K562 (cell line): ENCODE measurements around the gene ARMC9. TPM values are rescaled to one million over a fixed set of nuclear protein-coding genes. Genes with fewer than 3 reads are reported as not detected.

Experiments used
- BRD4 ChIP-seq: fragments of 200-600 bp; sonication (generic); IDR thresholded peaks from 2 replicates; pipeline ENCODE4 v1.6.1; 2017; ENCODE audit warnings: inconsistent platforms
- polyA plus RNA-seq, 8 experiments: library from polyadenylated mRNA; depleted of rRNA in 4 of 8; stranded (reverse) in 5 of 8; unstranded in 3 of 8; fragments of >200 nt; fragmentation: Nextera tagmentation in 2 of 8; fragmentation: Illumina TruSeq in 1 of 8; extraction: Ambion mirVana in 2 of 8; extraction: Trizol in 1 of 8; gene quantifications; 2 replicates each; pipeline versions ENCODE4 v1.2.1 to v1.2.3, GENCODE V29; 2011 to 2014; ENCODE audit warnings: inconsistent platforms in 1 of 8, missing spikeins in 1 of 8
- total RNA-seq, 7 experiments: library from RNA; depleted of rRNA in 6 of 7; stranded (reverse); fragments of >200 nt in 6 of 7; fragmentation: Illumina TruSeq in 2 of 7; extraction: Trizol in 2 of 7; gene quantifications; 2 replicates each; pipeline versions ENCODE4 v1.2.1 to v1.2.3, GENCODE V29; 2011 to 2021; ENCODE audit warnings: low replicate concordance in 1 of 7
- TF ChIP-seq, protein P1 (sequence below), 2 experiments: fragments of 450-650 bp; IDR thresholded peaks; 2 replicates each; pipeline ENCODE4 v1.6.1; 2016; ENCODE audit warnings: mild to moderate bottlenecking in 2 of 2, borderline replicate concordance in 1 of 2, low read depth in 1 of 2, moderate library complexity in 1 of 2
- TF ChIP-seq, protein P2 (sequence below): fragments of 250-450 bp; sonication (Bioruptor Pico); IDR thresholded peaks from 2 replicates; pipeline ENCODE4 v1.5.1; 2021; ENCODE audit warnings: mild to moderate bottlenecking

ARMC9 gene
- total and polyA plus RNA-seq, 9 of the 15 experiments (the other 6 are each of a cell fraction or from before 2014, with no cell fraction given) = 0.36 to 2.3 (median 1.1) TPM

DNA sequence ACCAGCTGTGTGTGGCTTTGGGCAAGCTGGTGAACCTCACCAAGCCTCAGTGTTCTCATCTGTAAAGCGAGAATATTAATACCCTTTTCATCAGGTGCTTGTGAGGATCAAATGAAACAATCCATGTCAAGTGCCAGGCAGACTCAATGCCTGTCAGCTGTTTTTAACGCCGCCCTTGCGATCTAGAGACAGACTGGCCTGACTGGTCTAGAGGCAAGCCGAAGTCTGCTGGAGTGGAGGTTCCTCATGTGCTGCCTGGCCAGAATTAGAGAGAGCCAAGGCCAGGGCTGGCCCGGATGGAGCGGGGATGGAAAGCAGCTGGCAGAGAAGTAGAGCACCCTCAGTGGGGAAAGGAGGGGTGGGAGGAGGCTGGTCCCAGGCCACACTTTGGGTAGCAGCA, 122.6 kb downstream of the ARMC9 start (continued):
- TF ChIP-seq, protein P1, sequence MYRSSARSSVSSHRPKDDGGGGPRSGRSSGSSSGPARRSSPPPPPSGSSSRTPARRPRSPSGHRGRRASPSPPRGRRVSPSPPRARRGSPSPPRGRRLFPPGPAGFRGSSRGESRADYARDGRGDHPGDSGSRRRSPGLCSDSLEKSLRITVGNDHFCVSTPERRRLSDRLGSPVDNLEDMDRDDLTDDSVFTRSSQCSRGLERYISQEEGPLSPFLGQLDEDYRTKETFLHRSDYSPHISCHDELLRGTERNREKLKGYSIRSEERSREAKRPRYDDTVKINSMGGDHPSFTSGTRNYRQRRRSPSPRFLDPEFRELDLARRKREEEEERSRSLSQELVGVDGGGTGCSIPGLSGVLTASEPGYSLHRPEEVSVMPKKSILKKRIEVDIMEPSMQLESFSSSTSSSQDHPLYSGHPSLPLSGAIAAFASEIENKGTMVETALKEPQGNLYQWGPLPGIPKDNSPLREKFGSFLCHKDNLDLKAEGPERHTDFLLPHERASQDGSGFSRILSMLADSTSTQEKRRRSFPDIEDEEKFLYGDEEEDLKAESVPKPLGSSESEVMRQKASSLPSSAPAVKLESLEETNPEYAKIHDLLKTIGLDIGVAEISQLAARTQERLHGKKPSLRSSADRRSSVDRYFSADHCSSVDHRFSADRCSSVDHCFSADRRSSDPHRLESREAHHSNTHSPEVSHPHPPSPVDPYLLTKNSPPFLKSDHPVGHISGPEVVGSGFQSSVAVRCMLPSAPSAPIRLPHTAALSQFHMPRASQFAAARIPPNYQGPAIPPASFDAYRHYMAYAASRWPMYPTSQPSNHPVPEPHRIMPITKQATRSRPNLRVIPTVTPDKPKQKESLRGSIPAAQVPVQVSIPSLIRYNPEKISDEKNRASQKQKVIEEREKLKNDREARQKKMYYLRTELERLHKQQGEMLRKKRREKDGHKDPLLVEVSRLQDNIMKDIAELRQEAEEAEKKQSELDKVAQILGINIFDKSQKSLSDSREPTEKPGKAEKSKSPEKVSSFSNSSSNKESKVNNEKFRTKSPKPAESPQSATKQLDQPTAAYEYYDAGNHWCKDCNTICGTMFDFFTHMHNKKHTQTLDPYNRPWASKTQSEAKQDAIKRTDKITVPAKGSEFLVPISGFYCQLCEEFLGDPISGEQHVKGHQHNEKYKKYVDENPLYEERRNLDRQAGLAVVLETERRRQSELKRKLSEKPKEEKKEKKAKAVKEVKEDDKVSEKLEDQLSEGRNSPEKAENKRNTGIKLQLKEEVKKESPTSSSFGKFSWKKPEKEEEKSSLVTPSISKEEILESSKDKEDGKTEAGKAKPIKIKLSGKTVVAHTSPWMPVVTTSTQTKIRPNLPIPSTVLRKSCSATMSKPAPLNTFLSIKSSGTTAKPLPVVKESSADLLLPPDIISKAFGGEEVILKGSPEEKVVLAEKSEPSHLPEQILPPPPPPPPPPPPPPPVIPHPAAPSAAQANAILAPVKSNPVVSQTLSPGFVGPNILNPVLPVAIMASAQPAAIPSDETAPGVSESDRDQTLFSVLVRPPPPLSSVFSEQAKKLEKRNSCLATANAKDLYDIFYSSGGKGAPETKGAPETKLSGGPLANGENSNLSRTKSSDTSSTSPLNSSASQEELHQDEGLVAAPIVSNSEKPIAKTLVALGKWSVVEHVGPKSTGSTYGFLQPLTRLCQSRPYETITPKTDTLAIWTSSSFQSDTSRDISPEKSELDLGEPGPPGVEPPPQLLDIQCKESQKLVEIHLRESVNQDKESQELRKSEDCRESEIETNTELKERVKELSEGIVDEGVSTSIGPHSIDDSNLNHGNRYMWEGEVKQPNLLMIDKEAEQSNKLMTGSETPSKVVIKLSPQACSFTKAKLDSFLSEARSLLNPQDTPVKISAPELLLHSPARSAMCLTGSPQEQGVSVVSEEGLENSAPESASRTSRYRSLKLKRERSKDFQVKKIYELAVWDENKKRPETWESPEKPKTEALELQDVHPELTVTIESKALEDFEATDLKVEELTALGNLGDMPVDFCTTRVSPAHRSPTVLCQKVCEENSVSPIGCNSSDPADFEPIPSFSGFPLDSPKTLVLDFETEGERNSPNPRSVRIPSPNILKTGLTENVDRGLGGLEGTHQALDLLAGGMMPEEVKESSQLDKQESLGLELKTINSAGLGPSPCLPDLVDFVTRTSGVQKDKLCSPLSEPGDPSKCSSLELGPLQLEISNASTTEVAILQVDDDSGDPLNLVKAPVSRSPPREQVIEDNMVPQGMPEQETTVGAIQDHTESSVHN (IDR thresholded peaks at IDR 0.05; ENCODE audit: borderline replicate concordance in 1 of 2, low read depth in 1 of 2) = no peak
- no peak for TF ChIP-seq BRD4
- TF ChIP-seq, protein P2, sequence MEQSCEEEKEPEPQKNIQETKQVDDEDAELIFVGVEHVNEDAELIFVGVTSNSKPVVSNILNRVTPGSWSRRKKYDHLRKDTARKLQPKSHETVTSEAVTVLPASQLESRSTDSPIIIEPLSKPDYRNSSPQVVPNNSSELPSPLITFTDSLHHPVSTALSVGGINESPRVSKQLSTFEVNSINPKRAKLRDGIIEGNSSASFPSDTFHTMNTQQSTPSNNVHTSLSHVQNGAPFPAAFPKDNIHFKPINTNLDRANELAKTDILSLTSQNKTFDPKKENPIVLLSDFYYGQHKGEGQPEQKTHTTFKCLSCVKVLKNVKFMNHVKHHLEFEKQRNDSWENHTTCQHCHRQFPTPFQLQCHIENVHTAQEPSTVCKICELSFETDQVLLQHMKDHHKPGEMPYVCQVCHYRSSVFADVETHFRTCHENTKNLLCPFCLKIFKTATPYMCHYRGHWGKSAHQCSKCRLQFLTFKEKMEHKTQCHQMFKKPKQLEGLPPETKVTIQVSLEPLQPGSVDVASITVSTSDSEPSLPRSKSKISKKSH (CRISPR knock-in tag) = no peak
- TF ChIP-seq, all 486 proteins: peak for 0
